Measurements from ENCODE around the gene LENG8. TPM values are rescaled to one million over a fixed set of nuclear protein-coding genes. Genes with fewer than 3 reads are reported as not detected.

Gene LENG8
- total and polyA plus RNA-seq, 10 of the 15 experiments (the other 5 are each of a cell fraction or from before 2014, with no cell fraction given), result 2.3 to 145 (median 34.4) TPM

- ChIA-PET SMC1A (ENCODE audit: uncharacterized antibody, unreplicated experiment) (no interaction called here), CTCF (interaction anchor here (1.0 kb wide), 1 partner anchor 16 kb away, joined by 3 read pairs; no protein-coding TSS in a partner anchor), RAD21 (ENCODE audit: unreplicated experiment) (no interaction called here), POLR2A (no interaction called here)
- Histone ChIP-seq H3K9ac (ENCODE audit: control insufficient read depth, insufficient read depth, low read length) (no peak overlapping the region), H3K27me3 (replicated peaks in 1 of 2; ENCODE audit: control insufficient read depth in 2 of 2, insufficient read depth in 2 of 2, low read length in 1 of 2) (no peaks in the 10 kb centered on the region), H4K20me1 (ENCODE audit: control insufficient read depth, insufficient read depth) (no peaks in the 10 kb centered on the region), H3K4me2 (ENCODE audit: control insufficient read depth, insufficient read depth) (no peak overlapping the region), H3K79me2 (ENCODE audit: control insufficient read depth, insufficient read depth, low read length) (no peaks in the 10 kb centered on the region), H3K27ac (ENCODE audit: control insufficient read depth, insufficient read depth) (no peak overlapping the region), H3K36me3 (ENCODE audit: control insufficient read depth in 2 of 2, insufficient read depth in 2 of 2, low read length in 1 of 2) (no peaks in the 10 kb centered on the region), H3K4me1 (ENCODE audit: control insufficient read depth, insufficient read depth, low read length) (no peaks in the 10 kb centered on the region), H3K4me3 (no peak overlapping the region), H3K9me3 (replicated peaks; ENCODE audit: control insufficient read depth, insufficient read depth, low read length) (no peaks in the 10 kb centered on the region; the same call in 2 of the 3 replicates), H2AFZ (ENCODE audit: control insufficient read depth, low read depth, low read length) (no peak overlapping the region)
- DNase-seq (ENCODE audit: low read depth, low spot score) (no peak), FAIRE-seq (no peak), ATAC-seq (no peak)
- BruUV-seq (replicated peaks), result no TSS peak
- in situ Hi-C loops (cut with MboI), result no loop called here
- TF ChIP-seq EGR1 (IDR thresholded peaks at IDR 0.05; ENCODE audit: borderline replicate concordance in 1 of 2, low read depth in 2 of 2, low read length in 2 of 2) (no peak), USF2 (IDR thresholded peaks at IDR 0.05; ENCODE audit: borderline replicate concordance, low read depth, low read length) (no peak), USF1 (IDR thresholded peaks at IDR 0.05; ENCODE audit: borderline replicate concordance, extremely low read length, insufficient read depth, low read depth, low read length) (no peak), ZBTB4 (CRISPR knock-in tag; IDR thresholded peaks at IDR 0.05) (no peak), PML (IDR thresholded peaks at IDR 0.05; ENCODE audit: low read length) (no peak), FOS (IDR thresholded peaks at IDR 0.05; ENCODE audit: borderline replicate concordance, extremely low read depth, insufficient read length) (no peak)
- 34% methylated on average over 7 of the region's 7 CpGs for WGBS (ENCODE audit: insufficient coverage, insufficient replicate concordance, low lambda C conversion rate, missing lambda C conversion rate)
- intact Hi-C loops (cut with micrococcal nuclease; ENCODE audit: unreplicated experiment), result no loop called here
Measured at GRCh38 chr19:54407780-54408179, 41.2 kb upstream of the LENG8 start.

Measured in GM12878 (cell line).